GM18519 (cell line): ENCODE measurements around the gene ASB8.
A peak's percentile ranks its signal among the peaks of the same experiment; 100 is the strongest.

Experiments
- ATAC-seq: cut with Tn5 transposase; IDR thresholded peaks from one replicate; pipeline ENCODE4 v1.9.1; 2021; ENCODE audit warnings: mild to moderate bottlenecking, moderate library complexity; ENCODE audit not compliant: unreplicated experiment, low FRiP score

Gene ASB8

GRCh38 chr12:48157018-48157888 is at the start of gene ASB8:
Gene ASB8 (minus strand): TSS chr12:48157515. CDS start chr12:48153496, 4,019 bp downstream.
- ATAC-seq: peak; percentile 87

GRCh38 chr12:48203192-48203591 is 45.9 kb upstream of the ASB8 start, which contains the start of gene OR10AD1:
Gene OR10AD1 (minus strand): TSS chr12:48203292. CDS start chr12:48203292, 0 bp downstream.
- no peak for ATAC-seq

- no peak for ATAC-seq
Measured at GRCh38 chr12:48202766-48203165, 45.5 kb upstream of the ASB8 start.

GRCh38 chr12:48201516-48201915 is 44.2 kb upstream of the ASB8 start:
- no peak for ATAC-seq

GRCh38 chr12:48201091-48201490 is 43.8 kb upstream of the ASB8 start:
- ATAC-seq: no peak

GRCh38 chr12:48199774-48200221 is 42.5 kb upstream of the ASB8 start:
- no peak for ATAC-seq

- no peak for ATAC-seq
Measured at GRCh38 chr12:48198985-48199384, 41.7 kb upstream of the ASB8 start.

- no peak for ATAC-seq
Measured at GRCh38 chr12:48198672-48198971, 41.3 kb upstream of the ASB8 start.

- peak; percentile 98 for ATAC-seq
Measured at GRCh38 chr12:48197971-48198671, 40.8 kb upstream of the ASB8 start.

- peak; percentile 21 for ATAC-seq
Measured at GRCh38 chr12:48197549-48197970, 40.2 kb upstream of the ASB8 start.

GRCh38 chr12:48194799-48195201 is 37.5 kb upstream of the ASB8 start:
- ATAC-seq: no peak

- no peak for ATAC-seq
Measured at GRCh38 chr12:48193623-48194022, 36.3 kb upstream of the ASB8 start.

- no peak for ATAC-seq
Measured at GRCh38 chr12:48192861-48193260, 35.5 kb upstream of the ASB8 start.

GRCh38 chr12:48191096-48191495 is 33.8 kb upstream of the ASB8 start:
- no peak for ATAC-seq

GRCh38 chr12:48189331-48190125 is 32.2 kb upstream of the ASB8 start:
- ATAC-seq: no peak

- no peak for ATAC-seq
Measured at GRCh38 chr12:48187916-48188695, 30.8 kb upstream of the ASB8 start.

GRCh38 chr12:48185181-48185919 is 28.0 kb upstream of the ASB8 start:
- no peak for ATAC-seq

GRCh38 chr12:48184549-48184922 is 27.2 kb upstream of the ASB8 start:
- ATAC-seq: no peak

GRCh38 chr12:48183876-48184548 is 26.7 kb upstream of the ASB8 start:
- ATAC-seq: no peak
